ENCODE results near the gene ATG7. TPM values are rescaled to one million over a fixed set of nuclear protein-coding genes. Genes with fewer than 3 reads are reported as not detected.

ATG7 gene
- total RNA-seq, 1 donor from 2014 or later = 48.5 TPM

GRCh38 chr3:11543141-11543947 is 271.1 kb downstream of the ATG7 start:
- Histone ChIP-seq H3K9me3 (no peaks in the 10 kb centered on the region), H3K4me1 (peaks cover 0 to 32% of the 10 kb centered on the region in 2 donors), H3K36me3 (no peaks in the 10 kb centered on the region), H3K27me3 (no peaks in the 10 kb centered on the region), H3K4me3 (no peak overlapping the region), H3K27ac (peak overlapping the region; percentile 45 to 73)
- intact Hi-C loops (cut with DNase I) = no loop called here
- TF ChIP-seq CTCF (IDR thresholded peaks at IDR 0.05) = no peak
- DNase-seq (ENCODE audit: low spot score in 2 of 2) = no peak

GRCh38 chr3:11543948-11544387 is 271.8 kb downstream of the ATG7 start:
- no peak overlapping the region for H3K4me3 ChIP-seq
- H3K27me3 ChIP-seq = no peaks in the 10 kb centered on the region
- no peak for DNase-seq (ENCODE audit: low spot score in 2 of 2)
- no peaks in the 10 kb centered on the region for H3K9me3 ChIP-seq
- peak overlapping the region; percentile 45 to 67 for H3K27ac ChIP-seq
- TF ChIP-seq CTCF (IDR thresholded peaks at IDR 0.05) = no peak
- no peaks in the 10 kb centered on the region for H3K36me3 ChIP-seq
- peaks cover 0 to 32% of the 10 kb centered on the region in 2 donors for H3K4me1 ChIP-seq
- intact Hi-C loops (cut with DNase I) = no loop called here

GRCh38 chr3:11544412-11545181 is 272.4 kb downstream of the ATG7 start:
- no peak for TF ChIP-seq CTCF (IDR thresholded peaks at IDR 0.05)
- intact Hi-C loops (cut with DNase I) = no loop called here
- no peaks in the 10 kb centered on the region for H3K27me3 ChIP-seq
- H3K4me1 ChIP-seq = peaks cover 0 to 32% of the 10 kb centered on the region in 2 donors
- DNase-seq (ENCODE audit: low spot score in 2 of 2) = no peak
- H3K4me3 ChIP-seq = no peak overlapping the region
- no peaks in the 10 kb centered on the region for H3K9me3 ChIP-seq
- peak overlapping the region; percentile 45 to 67 for H3K27ac ChIP-seq
- H3K36me3 ChIP-seq = no peaks in the 10 kb centered on the region

GRCh38 chr3:11545186-11545851 is 273.1 kb downstream of the ATG7 start:
- Histone ChIP-seq H3K4me1 (peaks cover 0 to 32% of the 10 kb centered on the region in 2 donors), H3K27me3 (no peaks in the 10 kb centered on the region), H3K4me3 (no peak overlapping the region), H3K9me3 (no peaks in the 10 kb centered on the region), H3K27ac (peak overlapping the region; percentile 45 to 67), H3K36me3 (no peaks in the 10 kb centered on the region)
- intact Hi-C loops (cut with DNase I) = no loop called here
- TF ChIP-seq CTCF (IDR thresholded peaks at IDR 0.05) = no peak
- no peak for DNase-seq (ENCODE audit: low spot score in 2 of 2)

GRCh38 chr3:11546657-11547302 is 274.6 kb downstream of the ATG7 start:
- no peaks in the 10 kb centered on the region for H3K9me3 ChIP-seq

More at GRCh38 chr3:11546657-11547302, 274.6 kb downstream of the ATG7 start:
- no peak for TF ChIP-seq CTCF (IDR thresholded peaks at IDR 0.05)
- Histone ChIP-seq H3K4me1 (peaks cover 0 to 26% of the 10 kb centered on the region in 2 donors), H3K36me3 (no peaks in the 10 kb centered on the region), H3K27me3 (no peaks in the 10 kb centered on the region), H3K4me3 (no peak overlapping the region), H3K27ac (no peak overlapping the region)
- no peak for DNase-seq (ENCODE audit: low spot score in 2 of 2)
- intact Hi-C loops (cut with DNase I) = no loop called here

Measured in ascending aorta (tissue), 2 donors.